ENCODE measurements around the gene PDE2A.

GRCh38 chr11:72577271-72577721, 96.9 kb downstream of the PDE2A start:
- TF ChIP-seq POLR2A (IDR thresholded peaks at IDR 0.05) (no peak), POLR2AphosphoS5 (IDR thresholded peaks at IDR 0.05) (no peak), CTCF (IDR thresholded peaks at IDR 0.05) (no peak)

All from breast epithelium (tissue), 3 donors.